Suprapubic skin (tissue), 4 donors: ENCODE data around the gene KCNIP4.

Experiments used
- EP300 ChIP-seq: sonication (generic); formaldehyde crosslinking; IDR thresholded peaks from one replicate; pipeline ENCODE4 v1.6.1; 2017; ENCODE audit warnings: antibody characterized with exemption
- POLR2A ChIP-seq, 2 donors: fragments of 450-650 bp; IDR thresholded peaks; one replicate each; pipeline ENCODE4 v1.6.1; 2017; ENCODE audit warnings: antibody characterized with exemption in 2 of 2, mild to moderate bottlenecking in 2 of 2, moderate library complexity in 2 of 2
- POLR2AphosphoS5 ChIP-seq, 3 donors: sonication (generic); formaldehyde crosslinking; IDR thresholded peaks; one replicate each; pipeline ENCODE4 v1.6.1; 2017; ENCODE audit warnings: antibody characterized with exemption in 3 of 3
- TF ChIP-seq, protein P1 (sequence below), 2 donors: fragments of 200-600 bp in 1 of 2; fragments of 450-650 bp in 1 of 2; sonication (generic) in 1 of 2; IDR thresholded peaks; one replicate each; pipeline ENCODE4 v1.5.1; 2016 to 2019; ENCODE audit warnings: antibody characterized with exemption in 2 of 2, mild to moderate bottlenecking in 1 of 2, moderate library complexity in 1 of 2

DNA sequence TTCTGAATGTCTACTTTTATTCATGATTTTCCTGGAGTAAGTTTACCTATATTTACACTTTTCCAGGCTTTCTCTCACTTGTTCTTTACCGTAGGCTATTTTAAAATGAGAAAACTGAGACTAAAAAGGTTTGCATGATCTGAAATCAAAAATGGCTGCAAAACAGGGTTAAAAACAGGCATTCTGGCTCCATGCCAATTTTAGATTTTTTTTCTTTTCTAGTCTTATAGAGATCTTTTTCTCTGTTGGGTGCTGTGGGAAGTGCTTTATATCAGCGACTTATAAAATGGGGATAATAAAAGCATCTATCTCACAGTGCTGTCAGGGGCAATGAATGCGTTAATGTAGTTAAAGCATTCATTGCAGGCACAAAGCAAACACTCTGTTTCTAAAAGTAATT lies 953.6 kb downstream of the KCNIP4 start:
- TF ChIP-seq POLR2A (IDR thresholded peaks at IDR 0.05) (no peak), POLR2AphosphoS5 (IDR thresholded peaks at IDR 0.05) (no peak), EP300 (no peak)
- TF ChIP-seq, protein P1, sequence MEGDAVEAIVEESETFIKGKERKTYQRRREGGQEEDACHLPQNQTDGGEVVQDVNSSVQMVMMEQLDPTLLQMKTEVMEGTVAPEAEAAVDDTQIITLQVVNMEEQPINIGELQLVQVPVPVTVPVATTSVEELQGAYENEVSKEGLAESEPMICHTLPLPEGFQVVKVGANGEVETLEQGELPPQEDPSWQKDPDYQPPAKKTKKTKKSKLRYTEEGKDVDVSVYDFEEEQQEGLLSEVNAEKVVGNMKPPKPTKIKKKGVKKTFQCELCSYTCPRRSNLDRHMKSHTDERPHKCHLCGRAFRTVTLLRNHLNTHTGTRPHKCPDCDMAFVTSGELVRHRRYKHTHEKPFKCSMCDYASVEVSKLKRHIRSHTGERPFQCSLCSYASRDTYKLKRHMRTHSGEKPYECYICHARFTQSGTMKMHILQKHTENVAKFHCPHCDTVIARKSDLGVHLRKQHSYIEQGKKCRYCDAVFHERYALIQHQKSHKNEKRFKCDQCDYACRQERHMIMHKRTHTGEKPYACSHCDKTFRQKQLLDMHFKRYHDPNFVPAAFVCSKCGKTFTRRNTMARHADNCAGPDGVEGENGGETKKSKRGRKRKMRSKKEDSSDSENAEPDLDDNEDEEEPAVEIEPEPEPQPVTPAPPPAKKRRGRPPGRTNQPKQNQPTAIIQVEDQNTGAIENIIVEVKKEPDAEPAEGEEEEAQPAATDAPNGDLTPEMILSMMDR (IDR thresholded peaks at IDR 0.05): no peak
